GM12873 (cell line): Measurements from ENCODE around the gene SP4.

Experiments used
- CTCF ChIP-seq: IDR thresholded peaks from 2 replicates; pipeline ENCODE4 v1.5.1; 2012; ENCODE audit warnings: low read depth, mild to moderate bottlenecking, moderate library complexity, low read length, control low read depth; ENCODE audit not compliant: insufficient read depth; ENCODE audit errors: missing control alignments

Gene SP4

GRCh38 chr7:21544303-21544656, 116.4 kb downstream of the SP4 start:
- TF ChIP-seq CTCF = no peak

GRCh38 chr7:21544715-21545114, 116.8 kb downstream of the SP4 start:
- TF ChIP-seq CTCF = no peak

- TF ChIP-seq CTCF = no peak
Observed at GRCh38 chr7:21547501-21547900, 119.6 kb downstream of the SP4 start.

GRCh38 chr7:21548491-21548890, 120.6 kb downstream of the SP4 start:
- no peak for TF ChIP-seq CTCF

GRCh38 chr7:21550076-21550475, 122.2 kb downstream of the SP4 start:
- no peak for TF ChIP-seq CTCF

- TF ChIP-seq CTCF = peak; percentile 5
Observed at GRCh38 chr7:21550821-21551531, 123.1 kb downstream of the SP4 start.

- TF ChIP-seq CTCF = no peak
Observed at GRCh38 chr7:21562385-21562784, 134.5 kb downstream of the SP4 start.
